ENCODE results near the gene CCDC12.
A peak's percentile ranks its signal among the peaks of the same experiment; 100 is the strongest.

CCDC12 gene

DNA sequence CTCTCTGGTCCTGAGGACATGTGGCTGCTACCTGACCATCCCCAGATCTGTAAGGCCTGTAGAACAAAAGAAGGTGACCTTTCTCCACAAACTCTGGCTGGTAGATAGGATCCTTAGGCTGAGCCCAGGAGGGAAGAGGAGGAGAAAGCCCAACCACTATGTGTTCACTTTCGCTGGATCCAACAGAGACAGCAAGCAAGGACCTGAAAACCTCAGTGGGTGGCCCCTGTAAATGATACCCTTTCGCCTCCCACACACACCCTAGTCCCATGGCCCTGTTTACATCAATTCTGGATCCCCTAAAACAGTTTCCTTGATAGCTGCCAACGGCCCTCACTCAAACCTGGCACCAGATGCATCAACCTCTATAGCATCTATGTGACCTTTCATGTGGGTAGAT, 22.4 kb downstream of the CCDC12 start:
- no peak for DNase-seq

- DNase-seq = peak; percentile 37
Measured at GRCh38 chr3:46953234-46954010, 23.1 kb downstream of the CCDC12 start.

DNA sequence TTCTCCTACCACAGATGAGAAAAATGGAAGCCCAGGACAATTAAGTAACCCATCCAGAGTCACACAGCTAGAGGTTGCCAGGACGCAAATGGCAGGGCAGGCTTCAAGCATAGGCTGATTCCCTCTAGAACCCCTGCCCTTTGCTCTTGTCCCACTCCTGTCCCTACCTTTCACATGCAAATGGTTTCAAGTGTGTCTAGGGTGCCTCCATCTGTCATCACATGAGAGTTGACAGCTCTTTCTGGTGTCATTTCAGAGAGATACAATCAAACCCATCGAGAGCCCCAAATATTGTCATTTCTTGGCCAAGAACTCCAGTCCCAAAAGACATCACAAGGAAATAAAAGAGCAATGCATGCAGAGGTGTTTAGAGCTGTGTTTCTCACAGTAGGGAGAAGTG, 23.7 kb downstream of the CCDC12 start:
- no peak for DNase-seq

- DNase-seq = no peak
Measured at GRCh38 chr3:46950650-46951241, 25.8 kb downstream of the CCDC12 start.

GRCh38 chr3:46950177-46950576, 26.4 kb downstream of the CCDC12 start:
- no peak for DNase-seq

DNA sequence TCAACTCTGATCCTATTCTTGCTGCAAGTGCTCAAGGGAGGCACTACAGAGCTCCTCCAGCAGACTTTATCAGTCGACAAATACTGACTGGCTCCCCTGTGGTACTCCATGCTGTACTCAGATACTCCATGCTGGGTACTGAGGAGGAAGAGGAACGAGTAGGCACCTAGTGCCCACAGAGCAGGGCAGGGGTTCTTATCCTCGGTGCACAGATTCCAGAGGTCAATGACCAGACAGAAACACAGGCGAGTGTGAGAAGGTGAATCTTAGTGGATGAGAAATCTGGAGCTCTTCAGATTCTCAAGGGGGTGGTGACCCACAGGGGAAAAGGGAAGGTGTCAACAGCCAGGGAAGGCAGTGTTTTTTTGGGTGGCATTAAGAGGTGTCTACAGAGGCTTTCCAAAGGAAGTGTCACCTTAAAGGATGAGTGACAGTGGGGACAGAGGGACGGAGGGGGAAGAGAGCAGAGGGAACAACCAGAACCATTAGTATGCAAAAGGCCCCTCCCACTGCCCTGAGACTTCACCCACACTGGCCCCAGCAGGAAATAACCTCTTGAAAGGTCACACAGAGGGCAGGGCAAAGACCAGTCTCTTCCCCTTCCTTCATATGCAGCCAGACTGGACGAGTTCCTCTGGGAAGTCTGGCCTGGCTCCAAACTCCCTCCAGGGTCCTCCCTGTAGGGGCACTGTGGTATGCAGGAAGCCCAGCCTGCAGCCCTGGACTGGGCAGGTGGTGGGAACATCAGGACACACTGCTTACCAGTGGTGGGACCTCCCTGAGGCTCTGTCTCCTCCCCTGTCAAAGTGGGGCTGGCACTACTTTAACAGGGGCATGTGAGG, 27.5 kb downstream of the CCDC12 start:
- DNase-seq = peak; percentile 38

DNA sequence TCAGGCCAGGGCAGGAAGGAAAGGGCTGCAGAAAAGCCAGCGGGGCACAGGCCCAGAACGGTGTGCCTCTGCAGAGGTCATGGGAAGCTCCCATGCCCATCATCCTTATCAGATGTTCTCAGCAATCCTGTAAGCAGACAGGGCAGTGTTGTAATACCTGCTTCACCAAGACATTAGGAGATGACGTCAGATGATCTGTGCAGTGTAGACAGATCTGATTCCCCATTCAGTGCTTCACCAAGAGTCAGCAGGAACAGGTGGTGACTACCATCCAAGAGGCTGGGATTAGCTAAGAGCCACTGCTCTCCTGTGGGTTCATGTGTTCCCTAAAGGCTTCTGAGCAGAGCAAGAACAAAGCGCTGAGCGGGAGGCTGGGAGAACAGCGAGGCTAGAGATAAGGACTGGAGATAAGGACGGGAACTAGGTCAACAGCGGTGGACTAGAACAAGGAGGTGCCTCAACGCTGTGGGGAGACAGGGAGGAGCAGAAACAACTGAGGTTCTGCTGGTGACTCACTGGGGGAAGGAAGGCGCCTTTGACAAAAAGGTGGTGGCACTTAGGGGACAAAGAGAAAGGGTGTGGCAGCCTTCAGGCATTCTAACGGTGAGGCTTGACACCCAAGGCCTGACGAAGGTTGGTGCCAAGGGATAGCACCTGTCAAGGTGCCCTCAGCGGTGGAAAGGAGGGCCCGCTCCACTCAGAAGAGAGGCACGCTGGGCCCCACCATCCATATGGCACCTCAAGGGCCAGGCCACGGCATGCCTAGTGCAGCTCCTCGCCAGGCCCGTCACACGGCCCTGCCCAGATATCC, 28.4 kb downstream of the CCDC12 start:
- DNase-seq = peak; percentile 84

- DNase-seq = no peak
Measured at GRCh38 chr3:46947546-46947901, 29.0 kb downstream of the CCDC12 start.

GRCh38 chr3:46946856-46947545, 29.5 kb downstream of the CCDC12 start:
- DNase-seq = peak; percentile 79

DNA sequence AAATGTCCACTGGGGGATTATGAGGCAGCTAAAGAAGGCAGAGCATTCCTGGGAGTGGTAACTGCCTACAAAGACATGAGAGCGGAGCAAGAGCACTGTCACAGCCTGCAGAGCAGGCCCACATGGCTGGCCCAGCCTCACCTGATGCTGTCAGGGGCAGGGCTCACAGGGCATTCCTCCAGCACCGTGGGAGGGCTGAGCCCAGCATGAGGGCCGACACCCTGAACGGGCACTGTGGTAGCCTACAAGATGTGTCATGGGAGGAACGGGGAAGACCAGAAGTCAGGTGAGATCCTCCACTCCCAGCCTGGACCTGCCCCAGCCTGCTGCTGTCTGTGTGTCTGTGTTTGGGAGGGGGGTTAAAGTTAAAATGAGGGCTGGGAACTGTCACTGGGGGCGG, 30.1 kb downstream of the CCDC12 start:
- no peak for DNase-seq

GRCh38 chr3:46944191-46944590, 32.4 kb downstream of the CCDC12 start:
- no peak for DNase-seq

DNA sequence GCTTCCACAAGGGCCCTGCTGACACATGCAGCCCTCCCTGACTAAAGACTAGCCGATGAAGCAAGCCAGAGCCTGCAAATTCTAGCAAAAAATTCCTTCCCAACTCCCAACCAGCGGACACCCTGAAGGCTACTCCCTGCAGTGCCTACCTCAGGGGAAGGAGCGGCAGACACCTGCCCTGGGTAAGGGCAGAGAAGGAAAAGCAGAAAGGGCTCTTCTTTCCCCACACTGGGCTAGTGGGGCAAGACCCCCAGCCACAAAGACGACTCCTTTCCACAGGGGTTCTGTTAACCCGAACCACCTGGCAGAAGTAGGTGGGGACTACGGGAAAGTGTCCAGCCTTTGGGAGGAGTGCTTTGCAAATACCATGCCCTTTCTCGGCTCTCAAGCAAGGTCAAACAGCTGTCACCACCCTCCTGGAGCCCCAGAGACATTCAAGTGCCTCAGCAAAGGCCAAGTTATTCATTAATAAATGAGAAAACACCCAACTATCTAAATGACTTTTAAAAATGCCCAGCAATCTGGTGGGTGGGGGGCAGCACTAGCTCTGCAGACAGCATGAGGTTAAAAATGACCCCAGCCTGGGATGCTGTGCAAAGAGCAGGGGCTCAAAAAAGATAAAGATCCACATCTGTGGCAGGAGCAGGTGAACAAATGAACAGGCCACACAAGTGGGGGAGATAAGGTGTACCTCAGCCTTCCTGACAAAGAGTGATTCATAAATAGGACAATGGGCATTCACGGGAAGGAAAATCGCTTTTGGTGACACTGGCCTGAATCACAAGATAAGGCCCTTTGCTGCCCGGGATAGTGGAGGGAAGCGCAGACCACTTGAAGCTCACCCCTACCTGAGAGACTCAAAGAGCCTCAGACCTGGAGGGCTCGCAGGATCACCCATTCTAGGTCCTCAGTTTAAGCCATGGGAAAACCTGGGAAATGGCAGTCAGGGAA, 33.0 kb downstream of the CCDC12 start:
- DNase-seq = no peak

GRCh38 chr3:46942481-46943236, 33.9 kb downstream of the CCDC12 start:
- DNase-seq = no peak

DNA sequence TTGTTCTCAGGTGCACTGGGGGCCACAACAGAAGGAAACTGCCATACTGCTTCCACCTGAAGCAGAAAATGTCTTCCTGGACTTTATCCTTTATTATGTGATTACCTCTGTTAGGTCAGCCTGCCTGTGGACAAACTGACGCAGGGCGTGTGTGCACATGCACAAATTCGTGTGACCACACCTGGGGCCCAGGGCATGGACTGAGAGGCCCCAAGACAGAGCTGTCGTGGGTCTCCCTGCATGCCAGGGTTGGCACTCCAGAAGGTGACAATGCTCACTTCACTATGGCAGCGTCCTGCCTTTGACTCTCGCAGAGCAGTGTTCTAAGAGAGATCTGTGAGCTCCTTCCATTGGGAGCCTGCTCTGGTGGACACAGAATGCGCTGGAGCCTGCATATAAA, 34.5 kb downstream of the CCDC12 start:
- DNase-seq = no peak

DNA sequence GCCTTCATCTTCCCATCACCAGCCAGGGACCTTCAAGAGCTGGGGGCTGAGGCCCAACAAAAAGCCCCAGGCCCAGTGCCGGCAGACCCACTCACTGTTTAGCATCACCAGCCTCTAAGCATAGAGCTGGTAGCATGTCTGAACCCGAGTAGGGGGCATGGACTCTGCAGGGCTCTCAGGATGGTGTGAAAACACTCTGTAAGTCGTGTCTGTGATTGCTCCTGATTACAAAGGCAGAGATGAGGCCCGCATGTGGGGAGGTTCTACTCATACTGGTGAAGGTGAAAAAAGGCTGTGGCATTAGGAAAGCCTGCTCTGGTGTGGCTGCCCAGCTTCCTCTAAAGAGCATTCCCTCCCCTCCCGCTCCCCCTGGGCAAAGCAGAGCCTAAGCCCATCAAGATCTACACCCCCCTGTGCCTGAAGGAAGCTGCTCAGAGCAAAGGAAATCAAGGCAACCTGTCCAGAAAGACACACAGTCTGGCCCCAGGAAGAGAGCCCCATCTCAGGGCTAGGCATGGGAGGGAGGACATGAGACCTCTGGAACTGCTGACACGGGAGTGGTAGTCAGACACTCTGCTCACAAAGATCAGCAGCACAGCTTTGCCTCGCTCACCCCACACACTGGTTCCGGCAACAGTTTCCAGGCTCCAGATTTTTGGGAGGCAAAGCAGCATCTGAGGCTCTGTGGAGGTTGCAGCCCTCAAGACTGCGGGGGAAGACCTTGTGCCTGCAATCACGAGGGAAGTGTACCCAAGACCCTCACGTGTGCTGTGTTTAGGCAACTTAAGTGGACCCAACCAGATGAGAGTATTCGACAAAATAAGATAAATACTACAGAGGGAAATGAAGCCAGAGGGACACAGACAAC, 36.7 kb downstream of the CCDC12 start:
- no peak for DNase-seq

DNA sequence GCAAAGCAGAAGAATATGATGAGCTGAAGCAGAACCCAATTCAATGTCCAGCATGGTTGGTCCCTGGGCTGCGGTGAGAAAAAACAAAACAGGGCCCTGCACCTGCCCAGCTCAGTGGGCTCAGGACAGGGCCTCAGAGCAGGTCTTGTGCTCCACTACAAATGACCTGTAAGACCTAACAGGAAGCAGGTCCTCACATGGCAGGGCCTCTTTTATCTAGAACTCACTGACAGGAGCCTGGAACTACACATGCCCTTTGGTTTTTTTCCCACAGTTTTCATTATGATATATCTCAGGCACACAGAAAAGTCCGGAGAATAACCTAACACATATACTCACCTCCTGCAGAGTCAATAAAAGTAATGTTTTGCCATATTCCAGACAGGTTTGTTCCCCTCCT, 38.4 kb downstream of the CCDC12 start:
- no peak for DNase-seq

GRCh38 chr3:46936733-46937250, 39.8 kb downstream of the CCDC12 start:
- DNase-seq = no peak

DNA sequence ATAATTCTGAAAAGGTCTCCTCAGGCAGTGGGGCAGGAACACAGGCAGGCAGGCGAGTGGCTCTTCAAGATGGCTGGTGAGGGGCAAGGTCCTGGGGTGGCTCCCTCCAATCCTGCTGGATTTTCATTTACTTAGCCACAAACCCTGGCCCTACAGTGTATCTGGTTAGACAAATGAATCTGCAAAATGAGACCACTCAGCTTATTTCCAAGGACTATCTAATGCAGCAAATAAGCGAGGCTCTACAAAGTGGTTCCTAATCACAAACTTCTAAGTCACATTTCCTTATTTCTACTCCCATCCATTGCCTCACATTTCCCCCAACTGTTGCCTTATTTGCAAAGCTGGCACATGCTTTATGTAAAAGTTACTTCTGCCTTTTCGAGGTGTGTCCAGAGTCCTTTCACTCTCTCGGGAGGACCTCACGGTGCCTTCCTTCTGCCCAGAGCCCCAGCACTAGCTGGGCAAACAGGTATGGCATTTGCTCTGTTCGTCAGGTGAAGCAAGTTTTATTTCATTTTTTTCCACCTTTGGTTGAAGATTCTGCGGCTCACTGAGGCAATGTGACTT, 40.5 kb downstream of the CCDC12 start:
- no peak for DNase-seq

All from CD4-positive, alpha-beta T cell treated with Interleukin-21 for 1 hour (primary cell).